SU-DHL-6 (cell line): ENCODE data around the gene ZDHHC3.

Source experiments
- H2AFZ ChIP-seq: fragments of 200-600 bp; sonication (generic); 2 replicates; pipeline ENCODE4 v1.6.1; 2014; ENCODE audit warnings: low read depth, mild to moderate bottlenecking, moderate library complexity, mixed read lengths, antibody characterized with exemption, low read length; ENCODE audit not compliant: severe bottlenecking
- H3F3A ChIP-seq: fragments of 200-600 bp; shearing (Covaris generic); 2 replicates; pipeline ENCODE4 v1.6.0; 2016; ENCODE audit warnings: antibody characterized with exemption, mild to moderate bottlenecking; ENCODE audit not compliant: insufficient read depth
- H3K27ac ChIP-seq: fragments of 200-600 bp; sonication (generic); 2 replicates; pipeline ENCODE4 v1.5.1; 2016; ENCODE audit warnings: low read depth, mild to moderate bottlenecking, low read length, moderate library complexity, mixed read lengths
- H3K27me3 ChIP-seq: fragments of 200-600 bp; sonication (generic), shearing (Covaris generic); 2 replicates; pipeline ENCODE4 v1.6.0; 2014; ENCODE audit warnings: mild to moderate bottlenecking, low read length
- H3K36me3 ChIP-seq: fragments of 200-600 bp; sonication (generic); 2 replicates; pipeline ENCODE4 v1.6.1; 2014; ENCODE audit warnings: mild to moderate bottlenecking, low read length, mixed read lengths
- H3K4me2 ChIP-seq: fragments of 300-600, 200-600 bp; shearing (Covaris generic), sonication (generic); 2 replicates; pipeline ENCODE4 v1.6.0; 2014; ENCODE audit warnings: low read length, low read depth, mild to moderate bottlenecking; ENCODE audit not compliant: poor library complexity, severe bottlenecking
- H3K4me3 ChIP-seq: fragments of 200-600 bp; sonication (generic); 2 replicates; pipeline ENCODE4 v1.5.1; 2014; ENCODE audit warnings: antibody characterized with exemption, low read length, mild to moderate bottlenecking, mixed read lengths; ENCODE audit not compliant: insufficient read depth, poor library complexity, severe bottlenecking
- H3K79me2 ChIP-seq: fragments of 200-600 bp; sonication (generic); 2 replicates; pipeline ENCODE4 v1.6.1; 2014; ENCODE audit warnings: mild to moderate bottlenecking, low read length, moderate library complexity; ENCODE audit not compliant: insufficient read depth
- H3K9ac ChIP-seq: fragments of 200-600 bp; sonication (generic); 2 replicates; pipeline ENCODE4 v1.7.0; 2014; ENCODE audit warnings: mild to moderate bottlenecking, low read length
- H3K9me2 ChIP-seq: fragments of 200-600 bp; sonication (generic); replicated peaks from 2 replicates; pipeline ENCODE4 v1.6.1; 2014; ENCODE audit warnings: low read length; ENCODE audit not compliant: insufficient read depth
- H3K9me3 ChIP-seq: fragments of 200-600 bp; sonication (generic); 2 replicates; pipeline ENCODE4 v1.6.1; 2014; ENCODE audit warnings: low read length, mixed read lengths; ENCODE audit not compliant: insufficient read depth
- H4K20me1 ChIP-seq: fragments of 200-600 bp; sonication (generic); 2 replicates; pipeline ENCODE4 v1.6.1; 2014; ENCODE audit warnings: low read depth, mild to moderate bottlenecking, antibody characterized with exemption, low read length, moderate library complexity, mixed read lengths
- CTCF ChIP-seq: fragments of 200-600 bp; sonication (generic); IDR thresholded peaks from one replicate; pipeline ENCODE4 v1.5.1; 2017; ENCODE audit warnings: antibody characterized with exemption, mild to moderate bottlenecking, low read length, moderate library complexity; ENCODE audit not compliant: insufficient read depth, poor library complexity, severe bottlenecking
- EZH2phosphoT487 ChIP-seq: fragments of 200-600 bp; sonication (generic), shearing (Covaris generic); conservative IDR thresholded peaks from 2 replicates; pipeline ENCODE4 v1.6.1; 2018; ENCODE audit warnings: mild to moderate bottlenecking, antibody characterized with exemption, low read length, moderate library complexity, mixed read lengths

The ZDHHC3 gene

GRCh38 chr3:44948239-44948638 lies 27.7 kb downstream of the ZDHHC3 start:
- TF ChIP-seq CTCF (no peak), EZH2phosphoT487 (no peak)
- no peaks in the 10 kb centered on the region for H3K9me3 ChIP-seq

GRCh38 chr3:44942202-44942921 lies 33.6 kb downstream of the ZDHHC3 start:
- Histone ChIP-seq H3K27me3 (no peaks in the 10 kb centered on the region), H2AFZ (no peak overlapping the region), H3K9me3 (no peaks in the 10 kb centered on the region), H3K36me3 (no peaks in the 10 kb centered on the region), H3K27ac (no peak overlapping the region), H4K20me1 (no peaks in the 10 kb centered on the region), H3K9ac (no peak overlapping the region), H3F3A (no peaks in the 10 kb centered on the region), H3K79me2 (no peaks in the 10 kb centered on the region), H3K4me3 (no peak overlapping the region), H3K4me2 (no peak overlapping the region), H3K9me2 (no peaks in the 10 kb centered on the region)
- TF ChIP-seq EZH2phosphoT487 (no peak), CTCF (no peak)

More at GRCh38 chr3:44948239-44948638, 27.7 kb downstream of the ZDHHC3 start:
- H3K27ac ChIP-seq, result no peak overlapping the region
- no peaks in the 10 kb centered on the region for H3F3A ChIP-seq
- no peaks in the 10 kb centered on the region for H3K79me2 ChIP-seq
- H3K27me3 ChIP-seq, result no peaks in the 10 kb centered on the region
- no peak overlapping the region for H2AFZ ChIP-seq
- H3K36me3 ChIP-seq, result no peaks in the 10 kb centered on the region
- no peaks in the 10 kb centered on the region for H4K20me1 ChIP-seq
- H3K4me3 ChIP-seq, result no peak overlapping the region
- H3K9me2 ChIP-seq, result no peaks in the 10 kb centered on the region
- no peak overlapping the region for H3K9ac ChIP-seq
- no peak overlapping the region for H3K4me2 ChIP-seq

GRCh38 chr3:44939581-44940036 lies 36.4 kb downstream of the ZDHHC3 start:
- no peak overlapping the region for H3K27ac ChIP-seq
- H3K27me3 ChIP-seq, result no peaks in the 10 kb centered on the region
- H3K4me3 ChIP-seq, result no peak overlapping the region
- H3K4me2 ChIP-seq, result no peak overlapping the region
- no peak overlapping the region for H3K9ac ChIP-seq
- H3K9me3 ChIP-seq, result no peaks in the 10 kb centered on the region
- no peaks in the 10 kb centered on the region for H4K20me1 ChIP-seq
- H2AFZ ChIP-seq, result no peak overlapping the region
- no peaks in the 10 kb centered on the region for H3F3A ChIP-seq
- no peaks in the 10 kb centered on the region for H3K9me2 ChIP-seq
- TF ChIP-seq CTCF, result no peak
- TF ChIP-seq EZH2phosphoT487, result no peak
- no peaks in the 10 kb centered on the region for H3K36me3 ChIP-seq
- H3K79me2 ChIP-seq, result no peaks in the 10 kb centered on the region
